Middle frontal gyrus (tissue), 1 donor: ENCODE results near the gene PTS.

Experiments used
- DNase-seq: peaks from one replicate; pipeline ENCODE4 v3.0.0-alpha.2; 2015; ENCODE audit warnings: low spot score; ENCODE audit errors: extremely low spot score

PTS gene

GRCh38 chr11:112260490-112260889 is 34.3 kb downstream of the PTS start, which contains the start of gene PLET1:
Gene PLET1, minus strand, starts transcription at chr11:112260860. Its CDS starts 271 bp downstream, at chr11:112260589.
- DNase-seq: no peak

- no peak for DNase-seq
Observed at GRCh38 chr11:112265659-112266409, 39.6 kb downstream of the PTS start.

GRCh38 chr11:112266410-112266778 is 40.2 kb downstream of the PTS start:
- no peak for DNase-seq

GRCh38 chr11:112267188-112267591 is 41.0 kb downstream of the PTS start:
- no peak for DNase-seq

- no peak for DNase-seq
Observed at GRCh38 chr11:112268406-112268805, 42.2 kb downstream of the PTS start.

- no peak for DNase-seq
Observed at GRCh38 chr11:112269139-112269538, 42.9 kb downstream of the PTS start.

GRCh38 chr11:112270551-112271180 is 44.4 kb downstream of the PTS start:
- DNase-seq: no peak

DNA sequence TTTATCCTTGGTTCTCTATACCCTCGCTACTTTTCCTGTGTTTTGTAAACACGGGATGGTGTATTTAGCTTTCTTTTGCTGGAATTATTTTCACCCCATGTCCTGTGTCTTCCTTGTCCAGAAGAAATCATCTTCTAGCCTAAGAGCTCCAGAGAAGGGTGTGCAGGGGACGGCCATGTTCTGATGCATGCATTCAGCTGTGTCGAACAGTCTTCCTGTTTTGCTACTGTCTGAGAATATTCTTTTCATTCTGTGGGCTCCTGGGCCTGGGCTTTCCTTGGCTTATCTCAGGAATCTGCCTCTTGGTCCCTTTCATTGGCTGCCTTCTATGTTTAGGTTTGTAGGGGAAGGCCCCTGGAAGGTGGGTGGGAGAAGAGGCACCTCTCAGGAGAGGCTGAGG is 45.0 kb downstream of the PTS start:
- no peak for DNase-seq

DNA sequence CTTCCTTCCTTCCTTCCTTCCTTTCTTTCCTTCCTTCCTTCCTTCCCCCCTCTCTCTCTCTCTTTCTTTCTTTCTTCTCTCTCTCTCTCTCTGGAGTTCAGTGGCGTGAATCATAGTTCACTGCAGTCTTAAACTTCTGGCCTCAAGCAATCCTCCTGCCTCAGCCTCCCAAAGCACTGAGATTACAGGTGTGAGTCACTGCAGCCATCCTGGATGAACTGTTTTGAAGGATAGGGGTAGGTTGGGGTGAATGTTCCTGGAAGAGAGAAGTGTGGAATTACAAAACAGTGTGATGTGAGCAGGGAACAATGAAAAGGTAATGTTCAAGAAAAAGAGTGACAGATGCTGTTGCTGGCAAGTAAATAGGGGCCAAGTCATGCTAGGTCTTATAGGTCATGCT is 46.8 kb downstream of the PTS start:
- no peak for DNase-seq

DNA sequence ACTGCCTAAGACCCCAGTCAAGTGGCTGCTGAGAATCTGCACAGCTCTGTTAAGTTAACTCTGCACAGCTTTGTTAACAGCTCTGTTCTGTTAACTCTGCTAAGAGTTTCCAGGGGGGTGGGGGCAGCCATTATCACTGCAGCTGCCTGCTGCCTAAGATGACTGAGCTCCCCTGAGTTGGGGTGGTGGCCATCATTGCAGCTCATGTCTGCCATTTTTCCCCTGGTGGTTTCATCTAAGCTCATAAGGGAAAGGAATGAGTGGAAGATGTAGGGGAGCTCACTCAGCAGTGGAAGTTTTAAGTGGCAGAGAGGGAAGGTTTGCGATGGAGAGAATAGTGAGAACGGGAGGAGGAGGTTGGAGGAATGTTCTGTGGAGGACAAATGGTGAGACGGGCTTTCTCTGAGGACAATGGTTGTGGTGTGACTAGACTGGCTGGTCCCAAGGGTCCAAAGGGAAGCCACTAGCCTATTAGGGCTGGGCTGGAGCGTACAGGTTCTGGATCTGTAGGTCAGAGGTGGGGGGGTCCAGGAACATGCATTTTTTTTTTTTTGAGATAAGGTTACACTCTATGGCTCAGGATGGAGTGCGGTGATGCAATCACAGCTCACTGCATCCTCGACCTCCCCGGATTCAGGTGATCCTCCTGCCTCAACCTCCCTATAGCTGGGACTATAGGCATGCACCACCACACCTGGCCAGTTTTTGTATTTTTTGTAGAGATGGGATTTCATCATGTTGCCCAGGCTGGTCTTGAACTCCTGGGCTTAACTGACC is 48.0 kb downstream of the PTS start:
- no peak for DNase-seq

DNA sequence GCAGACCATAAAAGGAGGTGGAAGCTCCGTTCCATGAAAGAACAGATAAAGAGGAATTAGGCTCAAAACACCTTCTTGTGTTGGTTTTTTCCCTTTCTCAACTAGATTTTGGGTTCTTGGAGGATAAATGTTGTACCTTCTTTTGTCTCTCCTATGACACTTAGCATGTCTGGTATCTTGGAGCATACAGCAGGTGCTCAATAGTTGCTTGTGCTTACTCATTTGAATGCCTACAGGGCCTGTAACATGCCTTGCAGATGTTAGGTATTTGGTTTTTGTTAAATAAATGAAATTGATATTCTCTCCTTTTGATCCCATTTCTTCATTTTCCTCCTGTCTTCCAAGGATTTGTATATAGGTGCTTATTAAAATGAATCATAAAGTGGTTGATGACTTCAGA is 50.8 kb downstream of the PTS start:
- no peak for DNase-seq

GRCh38 chr11:112277941-112278340 is 51.7 kb downstream of the PTS start:
- DNase-seq: no peak

DNA sequence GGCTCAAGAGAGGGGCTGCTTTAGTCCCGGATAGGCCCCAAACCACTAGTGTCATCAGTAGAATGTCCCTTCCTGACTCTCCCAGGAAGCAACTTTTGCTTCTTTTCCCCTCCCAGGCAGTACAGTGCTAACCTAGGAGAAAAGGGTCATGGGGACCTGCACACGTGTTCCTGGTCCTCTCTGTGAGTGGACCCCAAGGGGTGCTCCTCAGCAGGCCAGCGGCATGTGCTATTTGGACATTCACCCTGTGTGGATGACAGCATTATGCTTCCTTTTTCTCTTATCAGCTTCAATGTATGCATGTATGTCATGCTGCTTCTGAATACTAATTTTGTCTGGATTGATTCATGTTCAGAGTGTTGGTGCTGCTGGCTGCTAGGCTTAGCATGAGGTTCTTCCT is 52.6 kb downstream of the PTS start:
- no peak for DNase-seq

DNA sequence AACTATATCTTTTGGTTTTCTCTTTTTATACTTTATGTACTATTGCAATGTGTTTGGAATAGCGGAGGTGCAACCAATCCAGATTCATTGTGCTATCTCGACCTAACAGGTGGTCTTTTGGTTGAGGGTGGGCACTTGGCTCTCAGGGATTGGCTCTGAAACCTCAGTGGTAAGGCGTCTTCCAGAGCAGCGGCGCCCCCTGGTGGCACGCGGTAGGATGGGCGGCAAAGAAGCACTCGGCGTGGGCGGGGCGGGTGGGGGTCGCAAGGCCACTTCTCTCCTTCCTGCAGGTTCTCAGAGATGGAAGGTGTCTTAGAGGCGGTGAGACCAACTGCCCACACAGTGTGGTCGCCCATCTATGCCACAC is 53.7 kb downstream of the PTS start:
- DNase-seq: no peak

DNA sequence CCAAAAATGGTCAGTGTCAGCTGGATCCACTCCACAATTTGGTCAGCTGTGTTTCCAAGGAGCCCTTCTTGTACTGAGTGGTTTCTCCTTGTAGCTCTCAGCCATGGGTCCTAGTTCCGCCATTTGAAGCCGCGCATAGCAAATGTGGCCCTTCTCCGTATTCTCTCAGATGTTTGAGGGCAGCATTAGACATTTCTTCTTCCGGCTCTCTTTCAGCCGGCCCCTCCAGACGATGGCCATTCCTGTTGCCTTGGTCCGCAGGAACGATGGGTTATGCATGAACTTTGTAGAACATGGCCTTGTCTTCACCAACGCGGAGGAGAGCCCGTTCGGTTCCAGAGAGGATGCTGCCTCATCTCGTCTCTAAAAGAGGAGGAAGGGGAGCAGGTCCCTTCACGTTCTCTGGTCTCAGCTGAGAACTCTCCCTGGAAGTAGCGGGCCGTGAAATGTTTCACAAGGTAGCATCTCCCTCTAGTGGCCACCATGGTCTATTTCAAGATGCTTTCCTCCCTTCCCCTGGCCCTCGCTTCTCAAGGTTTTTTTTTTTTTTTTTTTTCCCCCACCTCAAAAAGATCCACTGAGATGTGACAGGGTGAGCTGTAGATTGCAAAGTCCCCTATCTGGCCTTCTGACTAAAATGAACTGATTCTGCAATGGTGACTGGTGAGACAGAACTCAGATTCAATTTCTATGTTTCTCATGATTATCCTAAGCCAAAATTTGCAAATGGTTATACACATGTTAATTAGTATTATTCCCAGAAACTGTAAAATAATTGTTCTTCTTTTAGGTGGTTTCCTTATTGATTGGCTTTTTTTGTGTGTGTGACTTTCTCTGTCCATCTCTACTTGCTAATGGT is 54.3 kb downstream of the PTS start:
- peak; percentile 83 for DNase-seq

DNA sequence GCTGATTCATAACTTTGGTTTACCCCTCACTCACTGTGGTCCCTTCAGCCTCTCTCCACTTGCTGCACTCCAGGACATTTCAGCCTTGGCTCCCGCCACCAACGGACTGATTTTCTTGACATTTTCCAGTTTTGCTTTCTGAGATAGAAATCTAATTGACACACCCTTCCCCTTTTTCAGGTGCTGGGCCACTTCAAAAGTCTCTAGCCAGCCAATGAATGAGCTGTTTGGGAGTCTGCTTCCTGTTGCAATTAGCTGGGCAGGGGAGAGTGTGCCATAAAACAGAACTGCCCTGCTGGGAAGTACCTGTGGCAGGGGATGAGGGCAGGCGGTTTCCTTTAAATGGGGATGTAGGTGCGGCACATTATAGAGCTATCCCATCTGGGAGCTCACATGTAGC is 55.5 kb downstream of the PTS start:
- no peak for DNase-seq
